Stomach (tissue), 19 donors: ENCODE measurements around the gene CTSA. TPM values are rescaled to one million over a fixed set of nuclear protein-coding genes. Genes with fewer than 3 reads are reported as not detected.

Source experiments
- DNase-seq, 2 donors: peaks; one replicate each; pipeline versions ENCODE4 v3.0.0 to v3.0.0-alpha.2; 2013 to 2019
- H3K27ac ChIP-seq, 5 donors: fragments of 200-600 bp in 4 of 5; sonication (generic) in 4 of 5; one replicate each; pipeline ENCODE4 v1.5.1; 2013 to 2019; ENCODE audit warnings: mild to moderate bottlenecking in 1 of 5, moderate library complexity in 1 of 5
- H3K27me3 ChIP-seq, 3 donors: fragments of 200-600 bp; sonication (generic); one replicate each; pipeline ENCODE4 v1.5.1; 2017 to 2019; ENCODE audit warnings: mixed run types in 1 of 3
- H3K36me3 ChIP-seq, 4 donors: fragments of 200-600 bp; sonication (generic); 1 replicate in 3 of 4; 2 replicates in 1 of 4; pipeline ENCODE4 v1.5.1; 2016 to 2019
- H3K4me1 ChIP-seq, 4 donors: fragments of 200-600 bp; sonication (generic); one replicate each; pipeline ENCODE4 v1.5.1; 2016 to 2019
- H3K4me3 ChIP-seq, 4 donors: fragments of 200-600 bp; sonication (generic) in 3 of 4; one replicate each; pipeline ENCODE4 v1.5.1; 2016 to 2019; ENCODE audit warnings: mild to moderate bottlenecking in 1 of 4
- H3K9me3 ChIP-seq, 4 donors: fragments of 200-600 bp; sonication (generic); one replicate each; pipeline ENCODE4 v1.5.1; 2016 to 2019
- CTCF ChIP-seq, 7 experiments: fragments of 450-650 bp in 4 of 7; fragments of 200-600 bp in 3 of 7; sonication (generic) in 3 of 7; IDR thresholded peaks; one replicate each; pipeline ENCODE4 v1.5.1; 2016 to 2019; ENCODE audit warnings: antibody characterized with exemption in 7 of 7, control low read depth in 2 of 7, mild to moderate bottlenecking in 1 of 7
- EP300 ChIP-seq: sonication (generic); formaldehyde crosslinking; IDR thresholded peaks from one replicate; pipeline ENCODE4 v1.6.1; 2017; ENCODE audit warnings: antibody characterized with exemption
- POLR2A ChIP-seq, 4 donors: fragments of 450-650 bp; IDR thresholded peaks; one replicate each; pipeline ENCODE4 v1.6.1; 2016; ENCODE audit warnings: antibody characterized with exemption in 4 of 4, control low read depth in 2 of 4, mild to moderate bottlenecking in 1 of 4, moderate library complexity in 1 of 4
- POLR2AphosphoS5 ChIP-seq, 3 donors: sonication (generic); formaldehyde crosslinking; IDR thresholded peaks; one replicate each; pipeline ENCODE4 v1.6.1; 2016; ENCODE audit warnings: antibody characterized with exemption in 3 of 3
- WGBS, 5 donors: extraction: QIAGEN DNeasy Blood & Tissue Kit in 3 of 5; methylation state at CpG; one replicate each; pipeline versions ENCODE4 v1.1.5 to v1.1.7; 2013 to 2018; 5-methylcytosine and 5-hydroxymethylcytosine counted together
- intact Hi-C: fragments of 100-400 bp; cut with DNase I; formaldehyde crosslinking; loops from one replicate; pipeline ENCODE4 v1.15.1; 2023; ENCODE audit warnings: low total_unique reads
- long read RNA-seq, 10 donors: transcript quantifications; one replicate each; lab custom pipeline, GENCODE V29; 2026
- polyA plus RNA-seq, 3 donors: library from polyadenylated mRNA; stranded (reverse); fragments of 200-250 nt; gene quantifications; one replicate each; pipeline ENCODE4 v1.2.3, GENCODE V29; 2013
- total RNA-seq, 5 donors: library from RNA; depleted of rRNA; stranded (reverse); fragments of >200 nt; gene quantifications; one replicate each; pipeline versions ENCODE4 v1.1.0 to v1.2.3, GENCODE V29; 2014 to 2016
- donor health status: healthy with polysubstance abuse.
- donor health status: Bipolar disorder and iron deficiency.
- donor health status: healthy.

CTSA gene
- total RNA-seq: 100 to 1,000 TPM in 3 of 5 donors, 10 to 100 TPM in 2; 29.9 to 292 (median 132) TPM
- 10 to 100 TPM; 30.1 to 66.9 (median 48.4) TPM for polyA plus RNA-seq
- long read RNA-seq, donor 1, partial matches to known transcripts: 0 of 3 reads
- long read RNA-seq, donor 1, other reads (novel, unspliced or antisense): 0 of 3 reads
- long read RNA-seq, donor 2, transcript CTSA-201 (15 exons, 1,898 nt): minor isoform, 5 of 53 reads
- long read RNA-seq, donor 2, transcript CTSA-203 (14 exons, 1,972 nt): minor isoform, 7 of 53 reads
- long read RNA-seq, donor 2, transcript CTSA-204 (15 exons, 2,149 nt): major isoform, 13 of 53 reads
- long read RNA-seq, donor 2, partial matches to known transcripts: 23 of 53 reads
- long read RNA-seq, donor 2, other reads (novel, unspliced or antisense): 0 of 53 reads
- long read RNA-seq, donor 3, partial matches to known transcripts: 0 of 10 reads
- long read RNA-seq, donor 3, other reads (novel, unspliced or antisense): 0 of 10 reads
- long read RNA-seq, donor 4: 0 reads
- long read RNA-seq, donor 5, partial matches to known transcripts: 0 of 13 reads
- long read RNA-seq, donor 5, other reads (novel, unspliced or antisense): 0 of 13 reads
- long read RNA-seq, donor 6, transcript CTSA-207 (2 exons, 2,183 nt): minor isoform, 5 of 63 reads
- long read RNA-seq, donor 6, transcript CTSA-204 (15 exons, 2,149 nt): major isoform, 11 of 63 reads
- long read RNA-seq, donor 6, partial matches to known transcripts: 7 of 63 reads
- long read RNA-seq, donor 6, other reads (novel, unspliced or antisense): 31 of 63 reads
- long read RNA-seq, donor 7, transcript CTSA-204 (15 exons, 2,149 nt): major isoform, 8 of 16 reads
- long read RNA-seq, donor 7, partial matches to known transcripts: 0 of 16 reads
- long read RNA-seq, donor 7, other reads (novel, unspliced or antisense): 0 of 16 reads
- long read RNA-seq, donor 8, transcript CTSA-204 (15 exons, 2,149 nt): major isoform, 5 of 10 reads
- long read RNA-seq, donor 8, partial matches to known transcripts: 0 of 10 reads
- long read RNA-seq, donor 8, other reads (novel, unspliced or antisense): 0 of 10 reads
- long read RNA-seq, donor 9, partial matches to known transcripts: 0 of 9 reads
- long read RNA-seq, donor 9, other reads (novel, unspliced or antisense): 0 of 9 reads
- long read RNA-seq, donor 10, transcript CTSA-204 (15 exons, 2,149 nt): major isoform, 8 of 15 reads
- long read RNA-seq, donor 10, partial matches to known transcripts: 0 of 15 reads
- long read RNA-seq, donor 10, other reads (novel, unspliced or antisense): 0 of 15 reads

- Histone ChIP-seq H3K27me3 (no peaks in the 10 kb centered on the region), H3K4me1 (peaks cover 15 to 50% (median 42%) of the 10 kb centered on the region in 4 donors), H3K27ac (peak within 1 kb of the TSS; percentile 83 to 88 (median 87)), H3K36me3 (peaks cover 39 to 66% (median 57%) of the 10 kb centered on the region in 4 donors), H3K9me3 (no peaks in the 10 kb centered on the region), H3K4me3 (peak within 1 kb of the TSS; percentile 65 to 92 (median 74))
- DNase-seq: peak; percentile 97
- intact Hi-C loops: no loop called here
- WGBS, 5 donors: 0 to 1% (median 1%) methylated on average over 47 to 78 of the region's 78 CpGs
- TF ChIP-seq CTCF (IDR thresholded peaks at IDR 0.05) (peak in 1 of 7 experiments; percentile 22), POLR2AphosphoS5 (IDR thresholded peaks at IDR 0.05) (peak; percentile 78 to 97 (median 84)), EP300 (no peak)
Measured at GRCh38 chr20:45890985-45891983, at the start of gene CTSA, which contains the start of gene NEURL2. Gene CTSA (plus strand): TSS chr20:45891335. CDS start chr20:45891569, 234 bp downstream. Gene NEURL2 (minus strand): TSS chr20:45891208. CDS start chr20:45890991, 217 bp downstream.

- Histone ChIP-seq H3K9me3 (no peaks in the 10 kb centered on the region), H3K36me3 (peaks cover 48 to 94% (median 73%) of the 10 kb centered on the region in 4 donors), H3K4me3 (no peak overlapping the region), H3K4me1 (peaks cover 0 to 56% (median 27%) of the 10 kb centered on the region in 4 donors), H3K27ac (peak overlapping the region in 3 of 5 donors; percentile 21 to 52 (median 50)), H3K27me3 (no peaks in the 10 kb centered on the region)
- 89 to 95% (median 91%) methylated on average over 10 of the region's 10 CpGs for WGBS, 5 donors
- TF ChIP-seq POLR2AphosphoS5 (IDR thresholded peaks at IDR 0.05): no peak
- TF ChIP-seq CTCF (IDR thresholded peaks at IDR 0.05): no peak
- TF ChIP-seq POLR2A (IDR thresholded peaks at IDR 0.05): no peak
- no peak for TF ChIP-seq EP300
- intact Hi-C loops: no loop called here
- DNase-seq: no peak
Measured at GRCh38 chr20:45841407-45842129, 49.6 kb upstream of the CTSA start.

- TF ChIP-seq POLR2A (IDR thresholded peaks at IDR 0.05): no peak
- TF ChIP-seq CTCF (IDR thresholded peaks at IDR 0.05): no peak
- TF ChIP-seq POLR2AphosphoS5 (IDR thresholded peaks at IDR 0.05): no peak
- no peak for TF ChIP-seq EP300
- no peak for DNase-seq
- H3K4me3 ChIP-seq: no peak overlapping the region
- H3K27ac ChIP-seq: peak overlapping the region in 4 of 5 donors; percentile 21 to 56 (median 51)
- H3K4me1 ChIP-seq: peaks cover 0 to 49% (median 21%) of the 10 kb centered on the region in 4 donors
- WGBS, 5 donors: 42 to 71% (median 65%) methylated on average over 5 of the region's 5 CpGs
- no peaks in the 10 kb centered on the region for H3K9me3 ChIP-seq
- intact Hi-C loops: no loop called here
- H3K27me3 ChIP-seq: no peaks in the 10 kb centered on the region
- peaks cover 55 to 94% (median 80%) of the 10 kb centered on the region in 4 donors for H3K36me3 ChIP-seq
Measured at GRCh38 chr20:45842169-45842812, 48.8 kb upstream of the CTSA start.
